Endodermal cell (in vitro differentiated cells): ENCODE results near the gene CD200R1. TPM values are rescaled to one million over a fixed set of nuclear protein-coding genes. Genes with fewer than 3 reads are reported as not detected.
A peak's percentile ranks its signal among the peaks of the same experiment; 100 is the strongest.

ENCODE experiments used
- DNase-seq: peaks from one replicate; pipeline ENCODE4 v3.0.0-alpha.2; 2017
- H3K27ac ChIP-seq: 2 replicates; pipeline ENCODE4 v1.5.1; 2013; ENCODE audit warnings: mild to moderate bottlenecking, low read depth, low read length, moderate library complexity
- H3K27me3 ChIP-seq: 2 replicates; pipeline ENCODE4 v1.6.1; 2013; ENCODE audit warnings: mild to moderate bottlenecking, low read length, moderate library complexity; ENCODE audit not compliant: insufficient read depth, control insufficient read depth, poor library complexity, severe bottlenecking
- H3K36me3 ChIP-seq: 2 replicates; pipeline ENCODE4 v1.7.0; 2013; ENCODE audit warnings: mild to moderate bottlenecking, low read length, moderate library complexity; ENCODE audit not compliant: control insufficient read depth, insufficient read depth
- H3K4me1 ChIP-seq: one replicate; pipeline ENCODE4 v1.7.0; 2013; ENCODE audit warnings: low read length; ENCODE audit not compliant: control insufficient read depth, insufficient read depth
- H3K4me3 ChIP-seq: 2 replicates; pipeline ENCODE4 v1.5.1; 2013; ENCODE audit warnings: mild to moderate bottlenecking, low read length, moderate library complexity
- H3K9ac ChIP-seq: 2 replicates; pipeline ENCODE4 v1.6.1; 2013; ENCODE audit warnings: mild to moderate bottlenecking, low read length, moderate library complexity; ENCODE audit not compliant: poor library complexity, severe bottlenecking; ENCODE audit errors: extremely low read depth
- H3K9me3 ChIP-seq: 2 replicates; pipeline ENCODE4 v1.6.1; 2013; ENCODE audit warnings: mild to moderate bottlenecking, low read length, moderate library complexity; ENCODE audit not compliant: control insufficient read depth
- H3K27ac Mint-ChIP-seq: 2 replicates; pipeline ENCODE4 v1.8.0; 2020; ENCODE audit warnings: mixed read lengths
- H3K27me3 Mint-ChIP-seq: 2 replicates; pipeline ENCODE4 v1.8.0; 2021; ENCODE audit warnings: mild to moderate bottlenecking, mixed read lengths; ENCODE audit not compliant: insufficient read depth
- H3K36me3 Mint-ChIP-seq: 2 replicates; pipeline ENCODE4 v1.8.0; 2020; ENCODE audit warnings: low read depth, mixed read lengths
- H3K4me1 Mint-ChIP-seq: 2 replicates; pipeline ENCODE4 v1.8.0; 2020; ENCODE audit warnings: mixed read lengths
- H3K4me3 Mint-ChIP-seq: 2 replicates; pipeline ENCODE4 v1.8.0; 2020; ENCODE audit warnings: mild to moderate bottlenecking, moderate library complexity, mixed read lengths
- H3K9me3 Mint-ChIP-seq: 2 replicates; pipeline ENCODE4 v1.8.0; 2020; ENCODE audit warnings: mild to moderate bottlenecking, mixed read lengths
- WGBS, 2 experiments: methylation state at CpG; one replicate each; pipeline versions ENCODE4 v1.1.5 to v1.1.7; 2013; ENCODE audit warnings: missing lambda C conversion rate in 2 of 2, mixed read lengths in 1 of 2; ENCODE audit not compliant: insufficient coverage in 1 of 2, insufficient read length in 1 of 2; 5-methylcytosine and 5-hydroxymethylcytosine counted together
- total RNA-seq, 2 donors: library from RNA; stranded (reverse); fragmentation: NEBNext Ultra II Directional in 1 of 2; extraction: Animal tissue kit (Norgen Biotek cat#: 25700) in 1 of 2; gene quantifications; 2 replicates in 1 of 2; 3 replicates in 1 of 2; pipeline ENCODE4 v1.2.1, GENCODE V29; 2021
- TF ChIP-seq, protein P1 (sequence below): fragments of 200-600 bp; sonication (generic); conservative IDR thresholded peaks from 2 replicates; pipeline ENCODE4 v1.5.0; 2021; ENCODE audit warnings: antibody characterized with exemption, mild to moderate bottlenecking

Gene CD200R1
- total RNA-seq, 2 donors from 2014 or later, result 1.1 TPM; not detected in 1

DNA sequence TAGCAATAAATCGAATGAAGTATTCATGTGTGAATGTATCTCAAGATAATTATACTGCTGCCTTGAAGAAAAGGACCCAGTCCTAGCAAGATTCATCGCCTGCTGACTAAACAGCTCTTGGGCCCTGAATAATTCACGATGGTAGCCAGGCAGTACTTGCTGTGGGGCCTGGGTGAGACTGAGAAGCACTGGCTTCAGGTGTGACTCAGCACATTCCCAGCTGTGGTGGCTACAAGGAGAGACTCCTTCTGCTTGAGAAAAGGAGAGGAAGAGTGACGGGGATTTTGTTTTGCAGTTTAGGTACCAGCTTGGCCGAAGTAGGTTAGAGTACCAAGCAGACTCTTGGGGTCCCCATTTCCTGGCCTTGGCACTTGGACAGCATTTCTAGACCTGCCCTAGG, 80.6 kb downstream of the CD200R1 start:
- Mint-ChIP-seq H3K27me3 (no peaks in the 10 kb centered on the region), H3K36me3 (no peaks in the 10 kb centered on the region), H3K4me1 (peaks cover 15% of the 10 kb centered on the region), H3K9me3 (peaks cover 5% of the 10 kb centered on the region), H3K4me3 (no peak overlapping the region), H3K27ac (peak overlapping the region; percentile 90)
- H3K4me1 ChIP-seq, result no peaks in the 10 kb centered on the region
- H3K27ac ChIP-seq, result no peak overlapping the region
- TF ChIP-seq, protein P1, sequence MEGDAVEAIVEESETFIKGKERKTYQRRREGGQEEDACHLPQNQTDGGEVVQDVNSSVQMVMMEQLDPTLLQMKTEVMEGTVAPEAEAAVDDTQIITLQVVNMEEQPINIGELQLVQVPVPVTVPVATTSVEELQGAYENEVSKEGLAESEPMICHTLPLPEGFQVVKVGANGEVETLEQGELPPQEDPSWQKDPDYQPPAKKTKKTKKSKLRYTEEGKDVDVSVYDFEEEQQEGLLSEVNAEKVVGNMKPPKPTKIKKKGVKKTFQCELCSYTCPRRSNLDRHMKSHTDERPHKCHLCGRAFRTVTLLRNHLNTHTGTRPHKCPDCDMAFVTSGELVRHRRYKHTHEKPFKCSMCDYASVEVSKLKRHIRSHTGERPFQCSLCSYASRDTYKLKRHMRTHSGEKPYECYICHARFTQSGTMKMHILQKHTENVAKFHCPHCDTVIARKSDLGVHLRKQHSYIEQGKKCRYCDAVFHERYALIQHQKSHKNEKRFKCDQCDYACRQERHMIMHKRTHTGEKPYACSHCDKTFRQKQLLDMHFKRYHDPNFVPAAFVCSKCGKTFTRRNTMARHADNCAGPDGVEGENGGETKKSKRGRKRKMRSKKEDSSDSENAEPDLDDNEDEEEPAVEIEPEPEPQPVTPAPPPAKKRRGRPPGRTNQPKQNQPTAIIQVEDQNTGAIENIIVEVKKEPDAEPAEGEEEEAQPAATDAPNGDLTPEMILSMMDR, result no peak
- 74 to 75% methylated on average over 4 to 5 of the region's 5 CpGs for WGBS, 2 experiments
- H3K9ac ChIP-seq, result no peak overlapping the region
- no peaks in the 10 kb centered on the region for H3K27me3 ChIP-seq
- H3K4me3 ChIP-seq, result no peak overlapping the region
- H3K36me3 ChIP-seq, result no peaks in the 10 kb centered on the region
- H3K9me3 ChIP-seq, result no peaks in the 10 kb centered on the region
- DNase-seq, result peak; percentile 83

DNA sequence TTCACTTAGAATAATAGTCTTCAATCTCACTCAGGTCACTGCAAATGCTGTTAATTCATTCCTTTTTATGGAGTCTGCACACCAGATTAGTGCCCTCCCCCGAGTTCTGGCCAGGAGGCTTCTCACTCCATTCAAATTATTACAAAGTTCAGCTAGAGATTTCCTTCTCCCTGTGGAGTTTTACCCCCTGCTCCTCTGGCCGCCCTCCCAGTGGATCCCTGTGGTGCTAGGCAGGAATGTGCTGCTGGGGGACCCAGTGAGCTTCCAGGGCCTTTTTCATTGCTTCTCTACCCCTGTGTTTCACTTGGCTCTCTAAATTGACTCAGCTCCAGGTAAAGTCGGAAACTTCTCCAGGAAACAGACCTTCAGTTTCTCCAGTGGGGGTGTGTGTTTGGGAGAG, 85.5 kb downstream of the CD200R1 start:
- WGBS, 2 experiments, result 71 to 83% methylated on average over 2 to 3 of the region's 3 CpGs
- H3K36me3 Mint-ChIP-seq, result no peaks in the 10 kb centered on the region
- no peak overlapping the region for H3K4me3 Mint-ChIP-seq
- Histone ChIP-seq H3K4me3 (no peak overlapping the region), H3K27me3 (no peaks in the 10 kb centered on the region), H3K9ac (no peak overlapping the region), H3K27ac (no peak overlapping the region), H3K36me3 (no peaks in the 10 kb centered on the region), H3K4me1 (no peaks in the 10 kb centered on the region), H3K9me3 (no peaks in the 10 kb centered on the region)
- TF ChIP-seq, protein P1, result no peak
- H3K27ac Mint-ChIP-seq, result peak overlapping the region; percentile 68
- peaks cover 13% of the 10 kb centered on the region for H3K4me1 Mint-ChIP-seq
- H3K27me3 Mint-ChIP-seq, result no peaks in the 10 kb centered on the region
- DNase-seq, result peak; percentile 53
- peaks cover 5% of the 10 kb centered on the region for H3K9me3 Mint-ChIP-seq

DNA sequence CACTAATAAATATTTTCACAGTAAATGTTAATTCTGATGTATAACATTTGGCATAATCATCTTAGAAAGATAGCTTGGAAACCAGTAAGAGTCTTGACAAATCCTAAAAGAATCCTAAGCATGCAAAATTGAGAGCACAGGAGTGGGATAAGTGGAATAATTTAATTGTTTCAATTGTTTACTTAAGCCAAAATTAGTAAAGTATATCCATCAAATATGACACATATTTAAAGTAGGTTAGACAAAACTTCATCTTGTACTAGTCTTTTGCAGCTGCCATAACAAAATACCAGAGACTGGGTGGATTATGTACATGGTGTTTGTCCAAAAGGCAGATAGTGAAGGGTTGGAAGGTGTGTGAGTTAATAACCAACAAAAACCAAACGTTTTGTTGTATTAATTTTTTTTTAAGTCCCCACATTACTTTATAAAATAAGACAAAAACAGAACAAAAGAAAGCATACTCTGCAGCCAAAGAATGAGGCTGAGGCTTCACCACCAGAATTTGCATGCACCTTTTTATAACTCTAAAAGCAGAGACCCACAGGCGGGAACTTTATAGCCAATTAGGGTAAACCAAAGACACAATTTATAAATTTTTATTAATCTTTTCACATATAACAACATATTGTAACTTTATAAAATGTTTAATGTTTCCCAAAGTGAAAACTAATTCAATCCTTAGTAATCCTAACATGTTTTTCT, 86.4 kb downstream of the CD200R1 start:
- Mint-ChIP-seq H3K27ac (no peak overlapping the region), H3K4me3 (no peak overlapping the region), H3K4me1 (peaks cover 11% of the 10 kb centered on the region), H3K36me3 (no peaks in the 10 kb centered on the region), H3K27me3 (no peaks in the 10 kb centered on the region), H3K9me3 (peaks cover 5% of the 10 kb centered on the region)
- Histone ChIP-seq H3K27me3 (no peaks in the 10 kb centered on the region), H3K9ac (no peak overlapping the region), H3K4me3 (no peak overlapping the region), H3K36me3 (no peaks in the 10 kb centered on the region), H3K9me3 (no peaks in the 10 kb centered on the region), H3K4me1 (no peaks in the 10 kb centered on the region), H3K27ac (no peak overlapping the region)
- DNase-seq, result no peak
- 86% methylated on average over 2 of the region's 2 CpGs; no CpG with 5 or more reads in 1 of the 2 experiments for WGBS, 2 experiments
- TF ChIP-seq, protein P1, result no peak
